Activated B cell treated with CpG ODN at 0.5 μM for 24 hours (primary cell): ENCODE measurements around the gene SNED1. TPM values are rescaled to one million over a fixed set of nuclear protein-coding genes. Genes with fewer than 3 reads are reported as not detected.
"Not testable (repeated sequence)": the region's sequence is repeated elsewhere in the genome, so short reads cannot be mapped to it uniquely, and the experiment has no call there.

Experiments
- ATAC-seq: fragments of 200-7000 bp; cut with Tn5 transposase; one replicate; pipeline ENCODE4 v1.10.0; 2021; ENCODE audit warnings: low read depth, mild to moderate bottlenecking, moderate library complexity
- CTCF ChIA-PET: fragments of 350-600 bp; sonication (Branson Sonifier 250); formaldehyde crosslinking; loops from one replicate; lab custom pipeline; 2021; ENCODE audit warnings: antibody characterized with exemption; lab: Charles Lee
- POLR2A ChIA-PET: fragments of 350-600 bp; sonication (Branson Sonifier 250); formaldehyde crosslinking; loops from one replicate; lab custom pipeline; 2021; ENCODE audit warnings: antibody characterized with exemption; lab: Charles Lee
- DNase-seq: peaks from one replicate; pipeline ENCODE4 v3.0.0; 2022
- H3K27ac Mint-ChIP-seq: one replicate; pipeline ENCODE4 v1.8.0; 2020; ENCODE audit warnings: mixed read lengths
- H3K27me3 Mint-ChIP-seq: one replicate; pipeline ENCODE4 v1.8.0; 2021; ENCODE audit warnings: mixed read lengths
- H3K36me3 Mint-ChIP-seq: one replicate; pipeline ENCODE4 v1.8.0; 2021; ENCODE audit warnings: low read depth, mixed read lengths
- H3K4me1 Mint-ChIP-seq: one replicate; pipeline ENCODE4 v1.8.0; 2021; ENCODE audit warnings: mixed read lengths
- H3K4me3 Mint-ChIP-seq: one replicate; pipeline ENCODE4 v1.8.0; 2020; ENCODE audit warnings: mild to moderate bottlenecking, mixed read lengths
- H3K9me3 Mint-ChIP-seq: one replicate; pipeline ENCODE4 v1.8.0; 2020; ENCODE audit warnings: mixed read lengths
- CTCF ChIP-seq: fragments of 200-600 bp; IDR thresholded peaks from one replicate; pipeline ENCODE4 v1.8.0; 2022; ENCODE audit warnings: antibody characterized with exemption, mild to moderate bottlenecking
- intact Hi-C: fragments of 100-400 bp; cut with micrococcal nuclease; formaldehyde crosslinking; loops from one replicate; pipeline ENCODE4 v1.15.1; 2024
- total RNA-seq: library from RNA; stranded (reverse); gene quantifications from 2 replicates; pipeline ENCODE4 v1.2.3, GENCODE V29; 2022

The SNED1 gene
- total RNA-seq, 1 donor from 2014 or later, result 59.8 TPM

GRCh38 chr2:241103176-241103595 is 104.8 kb downstream of the SNED1 start:
- DNase-seq, result no peak
- peak overlapping the region; percentile 98 for H3K27ac Mint-ChIP-seq
- intact Hi-C loops, result loop anchor here (10.0 kb wide), 1 partner anchor 538 kb away; the partner anchor contains the start of genes DUSP28 and RNPEPL1
- peak overlapping the region; percentile 97 for H3K4me3 Mint-ChIP-seq
- CTCF ChIA-PET, result no interaction called here
- no peaks in the 10 kb centered on the region for H3K27me3 Mint-ChIP-seq
- H3K4me1 Mint-ChIP-seq, result peaks cover 51% of the 10 kb centered on the region
- ATAC-seq, result no peak
- POLR2A ChIA-PET, result interaction anchor here (0.6 to 7.5 kb wide), 7 partner anchors 8 to 599 kb away, joined by 3 to 142 read pairs (median 9); partner anchors contain the start of genes ING5, PASK and PPP1R7
- H3K36me3 Mint-ChIP-seq, result peaks cover 48% of the 10 kb centered on the region
- no peaks in the 10 kb centered on the region for H3K9me3 Mint-ChIP-seq
- no peak for TF ChIP-seq CTCF

GRCh38 chr2:241104611-241105010 is 106.2 kb downstream of the SNED1 start:
- H3K4me1 Mint-ChIP-seq, result peaks cover 51% of the 10 kb centered on the region
- DNase-seq, ATAC-seq, H3K4me3 Mint-ChIP-seq, H3K27me3 Mint-ChIP-seq, H3K27ac Mint-ChIP-seq, H3K9me3 Mint-ChIP-seq: not testable (repeated sequence)
- peaks cover 38% of the 10 kb centered on the region for H3K36me3 Mint-ChIP-seq
- intact Hi-C loops, result loop anchor here (10.0 kb wide), 1 partner anchor 540 kb away; the partner anchor contains the start of genes DUSP28 and RNPEPL1
- ChIA-PET POLR2A (interaction anchor here (0.5 to 7.5 kb wide), 5 partner anchors 7 to 452 kb away, joined by 3 to 142 read pairs (median 12); partner anchors contain the start of genes PASK and PPP1R7), CTCF (interaction anchor here (0.6 kb wide), 1 partner anchor 152 kb away, joined by 3 read pairs; no protein-coding TSS in a partner anchor)

GRCh38 chr2:241105641-241106040 is 107.2 kb downstream of the SNED1 start:
- no peak overlapping the region for H3K4me3 Mint-ChIP-seq
- no peaks in the 10 kb centered on the region for H3K9me3 Mint-ChIP-seq
- no peak for TF ChIP-seq CTCF
- H3K27me3 Mint-ChIP-seq, result no peaks in the 10 kb centered on the region
- peaks cover 31% of the 10 kb centered on the region for H3K36me3 Mint-ChIP-seq
- no peak overlapping the region for H3K27ac Mint-ChIP-seq
- DNase-seq, result no peak
- intact Hi-C loops, result loop anchor here (10.0 kb wide), 1 partner anchor 541 kb away; the partner anchor contains the start of genes DUSP28 and RNPEPL1
- H3K4me1 Mint-ChIP-seq, result peaks cover 51% of the 10 kb centered on the region
- CTCF ChIA-PET, result no interaction called here
- POLR2A ChIA-PET, result interaction anchor here (7.5 kb wide), 1 partner anchor 44 kb away, joined by 137 read pairs; the partner anchor contains the start of genes PASK and PPP1R7
- no peak for ATAC-seq

GRCh38 chr2:241107031-241107783 is 108.8 kb downstream of the SNED1 start:
- CTCF ChIA-PET, result no interaction called here
- POLR2A ChIA-PET, result interaction anchor here (1.1 to 6.9 kb wide), 2 partner anchors 20 to 43 kb away, joined by 4 to 99 read pairs; partner anchors contain the start of genes PASK and PPP1R7

More at GRCh38 chr2:241107031-241107783, 108.8 kb downstream of the SNED1 start:
- intact Hi-C loops, result loop anchor here (10.0 kb wide), 1 partner anchor 542 kb away; the partner anchor contains the start of genes DUSP28 and RNPEPL1
- Mint-ChIP-seq H3K9me3 (no peaks in the 10 kb centered on the region), H3K27ac (no peak overlapping the region), H3K36me3 (peaks cover 29% of the 10 kb centered on the region), H3K4me1 (peaks cover 59% of the 10 kb centered on the region), H3K4me3 (no peak overlapping the region), H3K27me3 (no peaks in the 10 kb centered on the region)
- ATAC-seq (no peak), DNase-seq (no peak)
- TF ChIP-seq CTCF, result no peak
